Measurements from ENCODE around the gene ANP32D.
"Not testable (repeated sequence)": the region's sequence is repeated elsewhere in the genome, so short reads cannot be mapped to it uniquely, and the experiment has no call there.

ANP32D gene

GRCh38 chr12:48447755-48448154 lies 24.6 kb upstream of the ANP32D start:
- no peak for DNase-seq (ENCODE audit: low spot score)
- no peak for TF ChIP-seq CTCF (IDR thresholded peaks at IDR 0.05; ENCODE audit: extremely low read depth, missing control alignments)

GRCh38 chr12:48451372-48451771 lies 21.0 kb upstream of the ANP32D start:
- no peak for TF ChIP-seq CTCF (IDR thresholded peaks at IDR 0.05; ENCODE audit: extremely low read depth, missing control alignments)
- no peak for DNase-seq (ENCODE audit: low spot score)

- DNase-seq (ENCODE audit: low spot score), result not testable (repeated sequence)
These were observed 19.4 kb upstream of the ANP32D start for GRCh38 chr12:48452961-48453360.

- no peak for TF ChIP-seq CTCF (IDR thresholded peaks at IDR 0.05; ENCODE audit: extremely low read depth, missing control alignments)
- no peak for DNase-seq (ENCODE audit: low spot score)
These were observed 17.7 kb upstream of the ANP32D start for GRCh38 chr12:48454667-48455066.

- TF ChIP-seq CTCF (IDR thresholded peaks at IDR 0.05; ENCODE audit: extremely low read depth, missing control alignments), result no peak
- no peak for DNase-seq (ENCODE audit: low spot score)
These were observed 17.2 kb upstream of the ANP32D start for GRCh38 chr12:48455116-48455515.

GRCh38 chr12:48459259-48459658 lies 13.1 kb upstream of the ANP32D start:
- TF ChIP-seq CTCF (IDR thresholded peaks at IDR 0.05; ENCODE audit: extremely low read depth, missing control alignments), result no peak
- DNase-seq (ENCODE audit: low spot score), result no peak

- DNase-seq (ENCODE audit: low spot score), result not testable (repeated sequence)
These were observed 3.3 kb upstream of the ANP32D start for GRCh38 chr12:48469027-48469426.

GRCh38 chr12:48473061-48473460 lies 702 bp downstream of the ANP32D start:
- no peak for TF ChIP-seq CTCF (IDR thresholded peaks at IDR 0.05; ENCODE audit: extremely low read depth, missing control alignments)
- DNase-seq (ENCODE audit: low spot score), result no peak

GRCh38 chr12:48474497-48474896 lies 2.1 kb downstream of the ANP32D start:
- DNase-seq (ENCODE audit: low spot score), result not testable (repeated sequence)

All from GM20000 (cell line).